MM.1S (cell line): ENCODE data around the gene TBX2.

ENCODE experiments used
- DNase-seq: peaks from one replicate; pipeline ENCODE4 v3.0.0-alpha.2; 2015
- H2AFZ ChIP-seq: fragments of 300-600 bp; sonication (generic); 2 replicates; pipeline ENCODE4 v1.6.0; 2016; ENCODE audit warnings: antibody characterized with exemption, low read length
- H3F3A ChIP-seq: fragments of 300-600 bp; sonication (generic); 2 replicates; pipeline ENCODE4 v1.6.1; 2016; ENCODE audit warnings: mild to moderate bottlenecking, antibody characterized with exemption, low read length, moderate library complexity, mixed read lengths; ENCODE audit not compliant: insufficient read depth
- H3K27ac ChIP-seq: fragments of 300-600 bp; sonication (generic); 2 replicates; pipeline ENCODE4 v1.5.1; 2016; ENCODE audit warnings: mild to moderate bottlenecking, low read length
- H3K27me3 ChIP-seq: fragments of 300-600 bp; sonication (generic); replicated peaks from 2 replicates; pipeline ENCODE4 v1.6.0; 2016; ENCODE audit warnings: low read length; ENCODE audit not compliant: insufficient read depth
- H3K36me3 ChIP-seq: fragments of 300-600 bp; sonication (generic); replicated peaks from 2 replicates; pipeline ENCODE4 v1.6.1; 2016; ENCODE audit warnings: mild to moderate bottlenecking, low read length, mixed read lengths; ENCODE audit not compliant: insufficient read depth
- H3K4me1 ChIP-seq: fragments of 300-600 bp; sonication (generic); 2 replicates; pipeline ENCODE4 v1.6.1; 2016; ENCODE audit warnings: low read length, mixed read lengths
- H3K4me2 ChIP-seq: fragments of 300-600 bp; sonication (generic); 2 replicates; pipeline ENCODE4 v1.6.0; 2016; ENCODE audit warnings: low read depth, low read length
- H3K4me3 ChIP-seq: fragments of 300-600 bp; sonication (generic); 2 replicates; pipeline ENCODE4 v1.5.1; 2016; ENCODE audit warnings: low read length, mixed read lengths
- H3K79me2 ChIP-seq: fragments of 300-600 bp; sonication (generic); 2 replicates; pipeline ENCODE4 v1.6.1; 2016; ENCODE audit warnings: mixed run types, low read length, mixed read lengths
- H3K9ac ChIP-seq: fragments of 300-600 bp; sonication (generic); 2 replicates; pipeline ENCODE4 v1.6.1; 2016; ENCODE audit warnings: low read length, mixed read lengths
- H3K9me2 ChIP-seq: fragments of 300-600 bp; sonication (generic); replicated peaks from 2 replicates; pipeline ENCODE4 v1.6.1; 2016; ENCODE audit warnings: mild to moderate bottlenecking, low read length, mixed read lengths; ENCODE audit not compliant: insufficient read depth
- H3K9me3 ChIP-seq: fragments of 300-600 bp; sonication (generic); replicated peaks from 2 replicates; pipeline ENCODE4 v1.6.1; 2016; ENCODE audit warnings: mild to moderate bottlenecking, low read length, mixed read lengths; ENCODE audit not compliant: insufficient read depth
- H4K20me1 ChIP-seq: fragments of 300-600 bp; sonication (generic); 2 replicates; pipeline ENCODE4 v1.6.1; 2016; ENCODE audit warnings: mild to moderate bottlenecking, low read length, moderate library complexity, mixed read lengths; ENCODE audit not compliant: insufficient read depth
- CTCF ChIP-seq: fragments of 300-600 bp; sonication (generic); IDR thresholded peaks from 2 replicates; pipeline ENCODE4 v1.5.1; 2016; ENCODE audit warnings: antibody characterized with exemption, low read length, mixed read lengths
- EZH2 ChIP-seq: fragments of 300-600 bp; sonication (generic); optimal IDR thresholded peaks from 2 replicates; pipeline ENCODE3; 2017; ENCODE audit warnings: low read depth, mild to moderate bottlenecking, antibody characterized with exemption, low read length, mixed read lengths
- EZH2phosphoT487 ChIP-seq: fragments of 300-600 bp; sonication (generic); IDR thresholded peaks from 2 replicates; pipeline ENCODE4 v1.6.1; 2018; ENCODE audit warnings: antibody characterized with exemption, low read length

Gene TBX2

DNA sequence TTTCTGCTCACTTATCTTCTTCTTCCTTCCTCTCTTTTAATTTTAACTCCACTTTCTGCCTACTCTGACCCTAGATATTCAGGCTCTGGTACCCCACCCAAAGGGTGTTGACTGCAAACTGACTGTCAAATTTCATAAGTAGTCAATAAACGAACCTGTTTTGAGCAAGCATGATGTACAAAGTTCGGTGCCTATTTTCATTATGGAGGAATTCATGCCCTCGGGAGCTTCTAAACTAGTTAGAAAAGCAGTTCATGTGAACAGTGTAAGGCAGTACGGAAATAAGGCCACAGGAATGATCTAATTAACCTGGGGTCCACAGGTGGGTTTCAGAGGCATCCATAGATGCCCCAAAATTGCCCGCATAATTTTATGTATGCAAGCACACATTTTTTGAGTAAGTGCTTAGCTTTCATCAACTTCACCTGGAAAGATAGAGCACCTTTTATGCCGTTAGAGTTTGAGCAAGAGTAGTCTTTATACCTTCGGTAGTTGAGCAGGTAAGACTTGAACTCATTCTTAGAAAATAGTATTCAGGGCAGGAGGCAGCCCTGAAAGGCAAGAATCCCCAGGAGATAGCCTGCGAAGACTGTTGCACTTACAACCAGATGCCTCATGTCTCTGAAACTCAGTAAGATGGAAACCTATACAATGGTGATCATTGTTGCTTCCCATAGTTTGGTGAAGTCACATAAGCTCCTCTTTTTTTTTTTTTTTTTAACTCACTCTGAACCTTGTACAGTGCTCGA lies 36.6 kb upstream of the TBX2 start:
- Histone ChIP-seq H3K9ac (no peak overlapping the region), H3K27ac (no peak overlapping the region), H3K4me3 (no peak overlapping the region), H2AFZ (no peak overlapping the region), H3K4me1 (no peaks in the 10 kb centered on the region), H3K9me2 (no peaks in the 10 kb centered on the region), H3K9me3 (no peaks in the 10 kb centered on the region), H3K27me3 (no peaks in the 10 kb centered on the region), H3K4me2 (no peak overlapping the region), H3K79me2 (no peaks in the 10 kb centered on the region), H3F3A (no peaks in the 10 kb centered on the region), H3K36me3 (no peaks in the 10 kb centered on the region), H4K20me1 (no peaks in the 10 kb centered on the region)
- no peak for TF ChIP-seq EZH2
- TF ChIP-seq CTCF, result no peak
- TF ChIP-seq EZH2phosphoT487, result no peak
- DNase-seq, result no peak

DNA sequence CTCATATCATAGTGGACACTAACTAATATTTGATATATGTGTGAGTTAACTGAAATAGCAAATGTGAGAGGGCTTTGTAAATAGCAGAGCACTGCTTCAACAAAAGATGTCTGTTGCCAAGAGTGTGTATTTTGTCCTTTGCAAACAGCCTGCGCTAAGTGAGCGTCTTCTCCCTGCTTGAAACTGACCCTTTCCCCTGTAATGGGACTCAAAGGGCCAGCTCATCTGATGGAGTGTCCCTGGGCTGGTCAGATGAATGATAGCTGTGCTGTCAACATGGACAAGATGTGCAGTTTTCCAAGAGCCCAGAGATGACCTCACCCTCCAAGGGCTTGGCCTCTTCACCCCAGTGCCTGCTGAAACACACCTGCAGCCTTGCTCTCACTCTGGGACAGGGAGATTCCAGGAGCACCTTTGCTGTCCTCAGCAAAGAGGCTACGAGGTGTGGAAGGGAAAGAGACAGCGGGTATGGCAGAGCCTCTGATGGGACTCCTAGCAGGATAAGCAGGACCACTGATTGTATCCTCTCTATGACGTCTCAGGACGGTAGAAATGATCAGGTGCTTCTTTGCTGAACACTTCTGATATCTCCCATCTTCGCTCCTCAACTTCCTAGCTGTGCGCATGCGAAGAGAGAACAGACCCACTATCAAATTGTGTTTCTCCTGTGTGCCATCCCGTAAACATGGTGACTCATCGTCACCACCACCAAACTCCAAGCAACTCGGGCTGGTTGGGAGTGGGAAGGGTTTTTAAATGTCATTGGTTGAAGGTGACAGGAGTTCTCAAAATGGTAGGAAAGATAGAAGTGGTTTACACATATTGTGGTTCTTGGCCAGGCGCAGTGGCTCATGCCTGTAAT lies 35.8 kb upstream of the TBX2 start:
- Histone ChIP-seq H3K4me2 (no peak overlapping the region), H3K27ac (no peak overlapping the region)

GRCh38 chr17:61364463-61364846 lies 35.2 kb upstream of the TBX2 start:
- no peaks in the 10 kb centered on the region for H3K9me2 ChIP-seq
- no peaks in the 10 kb centered on the region for H3K79me2 ChIP-seq
- H3K4me1 ChIP-seq, result no peaks in the 10 kb centered on the region
- no peaks in the 10 kb centered on the region for H3K9me3 ChIP-seq
- no peaks in the 10 kb centered on the region for H3K27me3 ChIP-seq
- DNase-seq, result no peak
- no peak overlapping the region for H3K9ac ChIP-seq
- no peaks in the 10 kb centered on the region for H4K20me1 ChIP-seq
- H2AFZ ChIP-seq, result no peak overlapping the region
- no peaks in the 10 kb centered on the region for H3F3A ChIP-seq
- TF ChIP-seq EZH2phosphoT487, result no peak
- TF ChIP-seq EZH2, result no peak
- TF ChIP-seq CTCF, result no peak
- no peaks in the 10 kb centered on the region for H3K36me3 ChIP-seq
- no peak overlapping the region for H3K4me3 ChIP-seq
- H3K4me2 ChIP-seq, result no peak overlapping the region
- no peak overlapping the region for H3K27ac ChIP-seq

More for the DNA sequence above, 35.8 kb upstream of the TBX2 start:
- no peak overlapping the region for H3K4me3 ChIP-seq
- H3K4me1 ChIP-seq, result no peaks in the 10 kb centered on the region
- TF ChIP-seq EZH2phosphoT487, result no peak
- no peak for TF ChIP-seq EZH2
- no peak for TF ChIP-seq CTCF
- H2AFZ ChIP-seq, result no peak overlapping the region
- no peaks in the 10 kb centered on the region for H3K9me2 ChIP-seq
- no peaks in the 10 kb centered on the region for H3F3A ChIP-seq
- no peaks in the 10 kb centered on the region for H3K79me2 ChIP-seq
- H3K36me3 ChIP-seq, result no peaks in the 10 kb centered on the region
- no peaks in the 10 kb centered on the region for H3K9me3 ChIP-seq
- H3K9ac ChIP-seq, result no peak overlapping the region
- no peaks in the 10 kb centered on the region for H4K20me1 ChIP-seq
- H3K27me3 ChIP-seq, result no peaks in the 10 kb centered on the region
- no peak for DNase-seq
